Hypothalamus (tissue), 51 donors: Measurements from ENCODE around the gene CXCL1.
"Not testable (repeated sequence)": the region's sequence is repeated elsewhere in the genome, so short reads cannot be mapped to it uniquely, and the experiment has no call there.

Source experiments
- DNase-seq, 51 donors: peaks; one replicate each; lab custom pipeline; 2025; lab: John Stamatoyannopoulos, UW

Gene CXCL1

DNA sequence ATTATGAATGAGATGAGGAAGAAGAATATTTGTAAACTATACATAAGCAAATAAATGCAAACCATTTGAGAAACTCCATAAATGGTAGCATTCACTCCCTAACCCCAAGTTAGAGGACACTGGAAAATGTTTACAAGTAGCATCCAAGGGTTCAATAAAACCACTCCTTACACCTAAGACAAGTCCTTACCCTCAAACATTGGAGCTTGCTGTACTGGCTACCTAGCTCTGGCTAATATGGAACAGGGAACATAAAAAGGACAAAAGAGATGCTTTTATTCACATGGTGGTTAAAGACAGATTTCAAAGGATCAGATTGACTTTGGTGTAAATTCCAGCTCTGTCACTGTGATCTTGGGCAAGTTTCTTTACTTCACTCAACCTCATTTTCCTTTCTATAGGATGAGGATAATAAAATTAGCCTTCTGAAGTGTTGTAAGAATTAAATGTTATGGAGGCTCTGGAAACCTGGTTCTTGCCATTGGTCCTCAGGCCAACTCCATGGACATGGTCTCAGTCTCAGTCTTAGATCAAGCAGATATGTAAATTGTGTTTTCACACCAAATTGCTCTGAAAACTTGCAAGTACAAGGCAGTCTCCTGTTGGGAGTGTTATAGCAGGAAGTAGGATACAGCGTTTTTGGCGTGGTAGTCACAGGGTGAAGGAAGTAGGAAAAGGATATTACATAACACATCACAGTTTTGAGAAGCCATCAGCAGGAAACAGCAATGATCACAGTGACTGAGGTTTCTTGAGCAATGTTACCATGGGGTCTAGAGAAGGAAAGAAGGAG, 3.3 kb downstream of the CXCL1 start:
- DNase-seq = no peak

DNA sequence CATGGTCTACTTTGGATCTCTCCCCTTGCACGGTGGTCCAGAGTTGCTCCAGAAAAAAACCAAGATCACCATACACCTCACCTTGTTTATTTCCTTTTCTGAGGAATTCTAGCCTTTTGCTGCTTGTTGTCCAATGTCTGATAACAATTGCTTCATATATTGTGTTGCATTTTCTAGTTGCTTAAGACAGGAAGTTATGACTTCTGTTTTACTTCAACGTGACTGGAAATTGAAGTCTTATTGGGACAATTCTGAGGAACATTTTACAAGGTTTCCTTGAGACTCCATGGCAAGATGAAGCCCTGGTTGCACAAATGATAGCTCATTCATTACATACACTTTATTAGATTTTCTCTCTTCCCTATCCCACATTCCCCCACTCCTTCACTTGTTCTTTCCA, 5.2 kb downstream of the CXCL1 start:
- DNase-seq = no peak

DNA sequence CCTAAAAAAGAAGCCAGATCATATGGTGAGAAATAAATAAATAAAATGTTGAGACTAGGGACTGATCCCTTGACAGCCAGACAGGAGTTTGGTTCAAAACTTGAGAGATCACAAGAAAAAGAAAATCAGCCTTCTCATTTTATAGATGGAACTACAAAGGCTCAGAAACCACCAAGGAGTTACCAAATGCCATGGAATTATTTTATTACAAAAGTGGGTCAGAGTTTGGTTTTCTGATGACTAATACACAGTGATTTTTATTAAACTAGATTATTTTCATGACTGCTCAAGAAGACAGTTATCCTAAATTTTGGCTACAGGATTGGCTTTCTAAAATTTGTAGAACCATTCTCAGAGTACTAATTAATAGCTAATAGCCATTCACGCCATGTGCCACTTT, 6.2 kb downstream of the CXCL1 start:
- DNase-seq = no peak

DNA sequence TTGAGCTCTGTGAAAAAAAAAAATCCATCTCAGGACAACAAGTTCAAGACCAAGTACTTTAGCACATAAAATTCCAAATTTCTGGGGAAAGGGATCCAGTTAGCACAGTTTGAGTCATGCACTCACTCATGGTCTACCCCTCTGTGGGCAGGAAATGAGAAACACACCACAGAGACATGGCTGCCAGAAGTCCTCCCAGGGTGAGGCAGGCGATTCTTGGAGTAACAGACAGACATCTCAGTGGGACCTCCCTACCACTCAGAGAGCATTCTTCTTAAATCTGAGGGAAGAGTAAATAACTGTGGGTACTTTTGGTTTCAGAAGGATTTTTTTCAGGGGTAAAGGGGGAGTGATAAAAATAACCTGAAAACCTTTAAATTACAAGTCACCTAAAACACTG, 14.1 kb downstream of the CXCL1 start:
- no peak for DNase-seq

DNA sequence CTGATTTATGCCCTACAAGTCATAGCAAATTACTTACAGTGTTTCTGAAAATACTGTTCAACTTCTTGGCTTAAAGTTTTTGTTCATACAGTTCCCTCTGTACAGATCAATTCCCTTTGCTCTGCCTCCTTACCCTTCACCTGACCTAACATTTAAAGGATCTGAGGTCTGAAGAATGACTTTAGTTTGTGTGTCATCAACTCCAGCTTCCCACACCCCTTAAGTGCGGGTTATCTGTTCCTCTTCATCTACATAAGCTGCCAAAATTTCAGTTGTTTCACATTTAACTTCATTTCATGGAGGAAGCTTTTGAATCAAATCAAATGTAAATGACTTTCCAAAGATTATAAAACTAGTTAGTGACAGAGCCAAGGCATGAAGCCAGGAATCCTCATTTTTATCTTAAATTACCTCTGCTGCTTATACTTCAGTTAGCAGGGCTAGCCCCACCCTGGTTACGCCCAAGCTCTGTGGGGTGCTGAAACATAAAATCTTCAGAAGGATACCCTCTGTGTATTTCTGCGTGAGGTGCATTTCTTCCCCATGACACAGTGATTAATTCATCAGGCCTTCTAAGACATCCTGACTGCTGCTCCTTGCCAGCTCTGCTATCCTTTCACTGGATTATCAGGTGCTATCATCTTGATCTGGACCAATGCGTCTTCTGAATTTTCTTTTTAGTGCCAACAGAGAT, 16.5 kb downstream of the CXCL1 start:
- no peak for DNase-seq

DNA sequence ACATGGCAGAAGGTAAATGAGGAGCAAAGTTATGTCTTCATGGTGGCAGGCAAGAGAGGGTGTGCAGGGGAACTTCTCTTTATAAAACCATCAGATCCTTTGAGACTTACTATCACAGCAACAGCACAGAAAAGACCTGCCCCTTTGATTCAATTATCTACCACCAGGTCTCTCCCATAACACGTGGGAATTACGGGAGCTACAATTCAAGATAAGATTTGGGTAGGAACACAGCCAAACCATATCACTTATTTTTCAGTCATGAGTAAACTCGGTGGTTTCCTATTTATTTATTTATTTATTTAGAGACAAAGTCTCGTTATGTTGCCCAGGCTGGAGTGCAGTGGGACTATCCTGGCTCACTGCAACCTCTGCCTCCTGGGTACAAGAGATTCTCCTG, 22.1 kb downstream of the CXCL1 start:
- DNase-seq = no peak

DNA sequence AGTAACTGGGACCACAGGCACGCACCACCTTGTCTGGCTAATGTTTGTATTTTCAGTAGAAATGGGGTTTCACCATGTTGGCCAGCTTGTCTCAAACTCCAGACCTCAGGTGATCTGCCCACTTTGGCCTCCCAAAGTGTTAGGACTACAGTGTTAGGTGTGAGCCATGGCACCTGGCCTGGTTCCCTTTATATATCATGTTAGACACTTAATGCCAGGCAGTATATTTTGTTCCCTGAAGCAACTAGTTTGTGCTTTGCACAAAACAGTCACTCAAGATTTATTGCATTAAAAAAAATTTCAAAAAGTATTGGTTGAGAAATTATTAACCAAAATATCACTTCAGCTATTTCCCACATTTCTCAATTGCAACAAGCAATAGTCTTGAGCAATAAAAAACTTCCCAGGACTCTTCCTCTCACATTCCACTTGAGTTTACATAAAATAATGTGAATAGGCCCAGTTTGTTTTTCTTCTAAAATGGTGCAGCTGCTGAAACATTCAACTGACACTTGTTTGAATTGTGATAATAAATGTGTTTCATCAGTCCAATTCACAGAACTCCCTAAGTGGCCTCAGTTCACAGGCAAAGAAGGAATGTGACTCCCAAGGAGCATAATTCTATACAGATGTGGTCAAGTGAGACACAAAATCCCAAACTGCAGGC, 22.7 kb downstream of the CXCL1 start:
- no peak for DNase-seq

DNA sequence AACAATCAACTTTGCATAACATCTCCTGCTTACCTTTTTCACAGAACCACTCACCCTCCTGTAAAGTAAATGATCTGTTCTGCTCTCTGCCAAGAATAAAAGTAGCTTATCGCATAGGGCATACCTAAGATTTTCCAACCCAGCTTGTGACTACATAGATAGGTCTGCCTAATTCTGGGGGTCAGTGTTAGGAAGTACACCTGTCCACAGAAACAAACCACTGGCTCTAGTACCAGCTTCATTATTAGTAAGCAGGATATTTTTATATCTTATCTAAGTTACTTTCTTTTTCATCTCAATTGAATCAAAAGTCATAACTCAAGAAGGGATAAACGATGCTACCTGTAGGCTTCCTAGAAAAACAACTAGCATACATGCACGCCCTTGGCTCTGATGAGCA, 23.8 kb downstream of the CXCL1 start:
- no peak for DNase-seq

DNA sequence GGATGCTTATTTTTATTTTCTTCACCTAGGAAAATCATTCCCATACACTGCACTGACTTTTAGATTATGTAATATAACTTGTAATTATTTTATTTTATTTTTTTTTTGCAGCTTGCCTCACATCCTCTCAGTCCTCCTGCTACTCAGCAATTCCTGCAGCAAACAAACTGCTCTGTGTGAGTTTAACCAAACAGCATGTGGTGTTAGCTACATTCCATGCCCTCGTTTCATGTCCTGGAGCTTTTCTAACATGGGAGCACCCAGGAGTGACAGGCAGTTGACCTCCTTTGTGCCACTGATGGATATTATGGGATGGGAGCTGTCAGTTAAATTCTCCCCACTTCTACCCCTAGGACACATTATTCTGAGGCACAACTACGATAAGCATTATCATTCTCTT, 24.8 kb downstream of the CXCL1 start:
- no peak for DNase-seq

DNA sequence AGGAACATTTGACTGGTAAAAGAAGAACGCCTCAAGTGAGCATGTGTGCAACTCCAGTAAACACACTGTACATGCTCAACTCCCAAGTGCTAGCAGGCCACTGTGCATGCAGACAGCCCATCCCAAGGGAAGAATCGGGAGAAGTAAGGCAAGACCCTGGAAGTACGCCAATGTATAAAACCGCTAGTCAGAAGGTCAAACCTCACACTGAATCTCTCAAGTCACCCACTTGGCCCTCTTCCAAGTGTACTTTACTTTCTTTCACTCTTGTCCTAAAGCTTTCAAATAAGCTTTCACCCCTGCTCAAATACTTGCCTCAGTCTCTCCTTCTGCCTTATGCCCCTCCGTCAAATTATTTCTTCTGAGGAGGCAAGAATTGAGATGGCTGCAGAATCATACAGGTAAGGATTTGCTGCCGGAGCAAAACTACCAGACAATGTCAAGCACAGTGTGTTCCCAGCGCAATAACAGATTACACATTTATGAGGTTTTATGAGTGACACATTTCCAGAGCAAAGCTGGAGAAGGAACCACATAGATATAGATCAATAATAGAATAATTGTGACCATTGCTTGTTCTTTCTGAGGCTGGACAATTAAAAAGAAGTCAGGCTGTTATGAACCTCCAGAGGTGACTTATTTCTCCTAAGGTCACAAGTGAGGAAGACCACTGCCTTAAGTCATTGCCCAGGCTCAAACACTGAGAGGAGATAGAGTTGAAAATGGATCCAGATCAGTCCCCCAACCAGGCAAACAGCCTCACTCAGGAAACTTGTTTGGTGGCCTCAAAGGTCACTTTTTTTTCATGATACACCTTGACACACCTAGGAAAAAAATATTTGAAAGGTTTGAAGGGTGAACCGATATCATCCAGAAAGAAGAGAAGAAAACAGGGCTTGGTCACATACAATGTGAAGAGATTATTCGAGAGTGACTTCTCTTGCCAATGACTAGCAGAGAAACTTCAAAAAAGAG, 26.3 kb downstream of the CXCL1 start:
- no peak for DNase-seq

DNA sequence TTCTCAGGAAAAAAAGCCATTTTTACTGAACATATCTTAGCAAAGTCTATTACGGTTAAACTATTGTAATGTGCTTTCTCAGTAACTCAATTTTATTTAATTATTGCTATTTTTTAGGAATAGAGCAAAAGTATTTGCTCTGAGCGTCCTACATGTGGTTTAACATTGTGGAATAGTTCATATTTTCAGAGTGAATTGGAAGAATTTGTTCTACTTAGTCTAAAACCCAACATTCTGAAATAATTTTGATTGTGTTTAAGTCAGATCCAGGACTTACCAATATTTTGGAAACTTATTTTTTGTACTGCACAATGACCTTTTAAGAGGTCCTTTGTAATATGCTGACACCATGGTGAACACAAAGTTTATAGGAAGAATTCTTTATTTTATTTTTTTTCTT, 27.2 kb downstream of the CXCL1 start:
- no peak for DNase-seq

DNA sequence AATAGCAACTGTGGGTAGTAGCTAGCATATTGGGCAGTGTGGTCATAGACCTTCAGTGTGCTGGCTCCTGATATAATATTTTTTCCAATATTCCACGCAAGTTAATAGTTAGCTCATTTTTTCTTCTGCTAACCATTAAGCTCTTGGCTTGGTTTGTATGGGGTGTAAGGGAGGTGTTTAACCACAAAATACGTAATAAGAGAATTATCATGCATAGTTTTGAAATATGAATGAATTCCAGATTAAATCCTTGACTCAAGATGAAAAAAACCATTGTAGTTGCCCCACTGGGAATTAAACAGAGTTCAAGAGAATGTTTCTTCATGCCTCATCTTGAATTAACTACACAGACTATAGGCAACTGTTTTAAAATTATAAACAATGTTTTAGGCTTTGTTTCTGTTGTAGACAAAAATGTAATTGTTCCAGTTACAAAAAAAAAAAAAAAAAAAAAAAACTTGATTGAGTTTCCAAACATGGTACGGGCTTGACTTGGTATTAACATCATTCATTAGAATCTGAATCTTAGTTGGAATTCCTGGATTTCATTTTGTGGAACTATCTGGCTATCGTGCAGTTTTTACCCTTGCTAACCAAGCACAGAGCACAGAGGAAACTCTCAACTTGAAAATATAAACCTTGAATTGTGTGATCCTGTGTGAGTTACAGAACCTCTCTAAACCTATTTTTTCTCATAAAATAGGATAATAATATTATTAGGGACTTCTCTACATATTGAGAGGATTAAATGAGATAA, 28.4 kb downstream of the CXCL1 start:
- no peak for DNase-seq

DNA sequence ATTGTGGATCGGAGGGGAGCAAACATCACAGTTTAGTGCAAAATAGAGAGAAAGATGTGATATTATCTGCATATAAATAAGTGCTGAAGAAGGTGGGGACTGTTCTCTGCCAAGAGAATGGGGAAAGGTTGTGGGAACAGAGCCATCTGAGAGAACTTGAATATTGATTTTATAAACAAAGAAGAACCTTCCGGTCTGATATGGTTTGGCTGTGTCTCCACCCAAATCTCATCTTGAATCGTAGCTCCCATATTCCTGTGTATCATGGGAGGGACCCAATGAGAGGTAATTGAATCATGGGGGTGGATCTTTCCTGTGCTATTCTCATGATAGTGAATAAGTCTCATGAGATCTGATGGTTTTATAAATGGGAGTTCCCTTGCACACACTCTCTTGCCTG, 30.1 kb downstream of the CXCL1 start:
- not testable (repeated sequence) for DNase-seq

DNA sequence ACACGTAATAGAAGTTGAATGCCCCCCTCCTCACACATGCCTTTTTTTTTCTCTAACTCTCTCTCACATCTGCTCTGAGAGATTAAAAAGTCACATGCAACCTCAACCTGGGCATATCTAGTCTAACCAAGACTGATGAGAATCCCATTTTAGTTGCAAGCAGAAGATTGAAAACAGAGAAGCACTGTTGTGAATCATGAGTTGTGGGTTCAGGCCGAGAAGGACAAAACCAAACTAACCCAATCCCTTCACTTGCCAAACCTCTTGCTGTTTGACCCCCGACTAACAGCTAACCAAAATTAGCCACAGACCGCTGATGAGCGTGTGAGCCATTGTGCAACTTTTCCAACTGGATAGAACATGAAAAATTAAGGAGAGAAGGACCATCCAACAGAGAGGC, 31.8 kb downstream of the CXCL1 start:
- no peak for DNase-seq

DNA sequence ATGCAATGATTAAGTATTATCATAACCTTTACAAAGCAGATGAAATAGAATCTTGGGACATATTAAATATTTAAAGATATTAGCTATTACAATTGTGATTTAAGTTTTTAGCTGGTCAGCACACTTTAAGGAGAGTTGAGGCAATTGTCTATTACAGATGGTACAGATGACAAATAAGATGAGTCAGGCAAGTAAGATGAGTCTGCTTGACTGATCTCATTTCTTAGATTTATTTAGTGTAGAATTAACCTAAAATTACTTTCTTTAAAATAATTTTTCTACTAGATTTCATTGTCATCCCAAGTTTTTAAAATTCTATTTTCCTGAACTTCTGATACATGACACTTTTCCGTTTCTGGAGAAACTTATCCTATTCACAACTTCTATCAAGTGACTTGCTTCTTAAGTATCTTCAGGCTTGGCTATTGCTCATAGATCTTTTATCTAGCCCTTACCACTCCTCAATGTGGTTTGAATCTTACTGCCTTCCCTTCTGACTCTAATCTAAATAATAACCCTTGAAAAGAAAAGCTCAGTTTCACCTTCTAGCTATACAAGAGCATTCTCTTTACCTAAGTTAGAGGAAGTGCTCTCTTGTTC, 32.9 kb downstream of the CXCL1 start:
- DNase-seq = no peak

DNA sequence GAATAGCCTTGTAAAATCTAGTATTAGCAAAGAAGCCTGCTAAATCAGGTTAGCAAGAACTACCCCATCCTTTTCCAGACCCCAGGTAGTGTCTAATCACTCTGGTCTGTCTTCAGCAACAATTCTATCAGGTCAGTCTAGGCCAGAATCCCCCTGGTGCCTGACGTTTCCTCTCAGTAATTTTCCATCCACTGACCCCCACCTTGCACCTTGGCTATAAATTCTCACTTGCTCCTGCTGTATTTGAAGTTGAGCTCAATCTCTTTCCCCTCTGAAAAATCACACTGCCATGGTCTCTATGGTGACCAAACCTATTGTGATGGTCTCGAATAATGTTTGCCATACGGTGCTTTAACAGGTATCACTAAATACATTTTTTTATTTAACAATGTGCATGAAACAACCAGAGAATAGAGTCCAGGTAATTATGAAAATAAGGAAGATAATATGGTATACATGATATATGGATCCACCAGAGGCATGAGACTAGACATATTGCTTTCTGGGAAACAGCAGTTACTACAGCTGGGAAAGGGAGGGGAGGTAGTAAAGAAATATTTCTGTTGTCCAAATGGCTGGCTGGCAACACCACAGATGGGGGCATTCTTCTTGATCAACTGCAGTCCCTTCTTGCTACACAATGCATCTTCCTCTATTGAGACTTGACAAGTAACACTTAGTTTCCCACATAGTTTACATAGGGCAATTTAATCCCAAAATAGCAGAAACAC, 33.8 kb downstream of the CXCL1 start:
- no peak for DNase-seq

DNA sequence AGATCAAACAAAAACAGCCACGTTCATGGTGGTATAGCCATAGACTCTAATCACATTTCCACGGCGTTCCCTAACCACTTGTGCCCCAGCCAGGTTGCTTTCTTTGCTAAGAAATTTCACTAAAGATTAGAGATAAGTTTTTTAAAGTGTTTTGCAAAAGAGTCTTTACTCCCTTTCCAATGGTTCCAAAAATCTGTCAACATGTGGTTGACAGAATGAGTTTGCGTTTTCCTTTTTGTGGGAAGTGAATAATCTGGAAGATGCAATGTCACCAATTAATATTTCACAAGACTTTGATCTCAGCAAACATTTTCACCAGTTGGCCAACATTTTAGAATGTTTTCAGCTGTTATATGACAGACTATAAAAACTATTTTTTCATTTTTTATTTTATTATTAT, 35.3 kb downstream of the CXCL1 start:
- no peak for DNase-seq

DNA sequence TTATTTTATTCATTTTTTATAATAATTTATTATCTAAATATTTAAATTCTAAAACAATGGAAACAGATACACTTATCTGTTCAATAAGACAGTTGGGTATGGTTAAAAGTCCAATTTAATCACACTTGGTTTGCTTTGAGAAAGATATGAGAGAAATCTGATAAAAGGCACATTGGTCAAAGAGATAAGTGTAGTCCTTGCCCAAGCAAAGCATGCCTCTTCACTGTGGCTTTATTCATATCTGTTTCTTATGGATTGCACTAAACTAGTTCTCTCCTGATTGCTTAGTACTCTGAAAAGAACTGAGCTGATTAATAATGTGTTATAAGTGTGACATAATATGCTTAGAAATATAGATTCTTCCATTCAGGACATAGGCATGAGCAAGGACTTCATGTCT, 39.8 kb downstream of the CXCL1 start:
- no peak for DNase-seq

DNA sequence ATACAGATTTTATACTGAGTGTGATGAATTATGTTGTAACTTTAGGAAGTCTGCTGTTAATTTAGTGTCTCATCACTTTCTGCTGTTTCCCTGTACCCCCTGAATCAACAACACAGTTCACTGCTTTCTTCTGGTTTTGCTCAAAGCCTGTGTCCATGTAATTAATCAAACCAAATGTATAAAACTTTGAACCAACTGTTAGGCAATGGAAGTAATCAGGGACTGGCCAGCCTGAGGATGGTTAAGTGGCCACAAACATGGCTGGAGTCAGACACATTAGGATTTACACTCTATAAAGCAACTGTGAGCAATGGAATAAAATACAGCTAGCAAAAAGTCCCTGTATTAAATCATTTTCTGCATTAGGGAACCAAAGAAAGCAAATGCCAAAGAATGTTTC, 42.6 kb downstream of the CXCL1 start:
- DNase-seq = no peak
